Ureter (tissue), 1 donor: Measurements from ENCODE around the gene KRABD2.
A peak's percentile ranks its signal among the peaks of the same experiment; 100 is the strongest.

Source experiments
- DNase-seq: peaks from one replicate; pipeline ENCODE4 v3.0.0-alpha.2; 2020; ENCODE audit warnings: low spot score
- donor health status: DM: yes; HTN: yes; CAD: no.

KRABD2 gene

DNA sequence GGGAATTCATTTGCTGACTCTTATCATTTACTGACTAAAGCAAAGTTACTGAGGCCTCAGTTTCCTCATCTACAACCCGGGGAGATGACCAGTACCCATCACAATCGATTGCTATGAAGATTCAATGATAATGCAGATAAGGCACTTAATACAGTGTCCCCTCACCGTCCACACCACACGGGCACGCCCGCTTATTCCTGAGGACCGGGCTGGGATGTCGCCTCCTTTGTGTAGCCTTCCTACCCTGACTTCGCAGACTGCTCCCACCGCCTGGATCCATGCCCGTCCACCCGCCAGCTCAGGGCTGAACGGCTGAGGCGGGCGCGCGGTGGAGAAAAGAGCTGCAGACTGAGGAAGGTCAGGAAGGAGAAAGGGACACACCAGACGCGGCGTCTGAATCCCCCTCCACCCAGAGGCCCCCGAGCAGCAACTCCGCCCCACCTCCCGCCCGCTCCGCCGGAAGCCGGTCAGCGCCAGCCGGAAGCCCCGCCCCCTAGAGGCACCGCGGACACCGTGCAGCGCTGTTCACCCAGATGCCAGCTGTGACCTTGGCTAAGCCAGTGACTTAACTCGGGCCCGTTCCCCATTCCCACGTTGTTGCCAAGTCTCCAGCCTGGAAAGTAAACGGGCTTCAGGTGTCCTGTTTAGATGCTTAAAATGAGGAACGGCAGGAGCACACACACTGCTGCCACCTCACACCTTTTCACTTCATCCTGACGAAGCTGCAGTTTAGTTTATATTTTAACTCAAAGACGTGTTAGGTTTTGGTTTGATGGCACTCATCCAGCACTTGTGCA is at the start of gene KRABD2:
Gene KRABD2 (minus strand): TSS at position 434 of the 797 bp plus-strand sequence.
- peak; percentile 94 for DNase-seq

DNA sequence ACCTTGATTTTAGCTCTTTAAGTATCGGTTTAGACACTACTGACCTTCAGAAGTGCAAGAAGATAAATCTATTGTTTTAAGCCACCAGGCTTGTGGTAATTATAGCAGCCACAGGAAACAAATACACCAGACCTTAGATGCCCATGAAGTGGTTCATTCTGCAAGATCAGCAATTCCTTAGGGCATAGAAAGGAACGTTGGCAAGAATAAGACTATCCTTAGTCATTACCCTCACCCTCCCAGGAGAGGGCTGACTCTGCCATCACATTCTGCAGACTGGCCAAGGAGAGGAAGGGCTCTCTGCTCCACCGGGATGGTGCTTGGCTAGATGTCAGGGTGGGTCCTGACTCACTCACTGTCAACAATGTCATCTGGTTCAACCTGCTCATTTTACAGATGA is 45.1 kb upstream of the KRABD2 start:
- no peak for DNase-seq

DNA sequence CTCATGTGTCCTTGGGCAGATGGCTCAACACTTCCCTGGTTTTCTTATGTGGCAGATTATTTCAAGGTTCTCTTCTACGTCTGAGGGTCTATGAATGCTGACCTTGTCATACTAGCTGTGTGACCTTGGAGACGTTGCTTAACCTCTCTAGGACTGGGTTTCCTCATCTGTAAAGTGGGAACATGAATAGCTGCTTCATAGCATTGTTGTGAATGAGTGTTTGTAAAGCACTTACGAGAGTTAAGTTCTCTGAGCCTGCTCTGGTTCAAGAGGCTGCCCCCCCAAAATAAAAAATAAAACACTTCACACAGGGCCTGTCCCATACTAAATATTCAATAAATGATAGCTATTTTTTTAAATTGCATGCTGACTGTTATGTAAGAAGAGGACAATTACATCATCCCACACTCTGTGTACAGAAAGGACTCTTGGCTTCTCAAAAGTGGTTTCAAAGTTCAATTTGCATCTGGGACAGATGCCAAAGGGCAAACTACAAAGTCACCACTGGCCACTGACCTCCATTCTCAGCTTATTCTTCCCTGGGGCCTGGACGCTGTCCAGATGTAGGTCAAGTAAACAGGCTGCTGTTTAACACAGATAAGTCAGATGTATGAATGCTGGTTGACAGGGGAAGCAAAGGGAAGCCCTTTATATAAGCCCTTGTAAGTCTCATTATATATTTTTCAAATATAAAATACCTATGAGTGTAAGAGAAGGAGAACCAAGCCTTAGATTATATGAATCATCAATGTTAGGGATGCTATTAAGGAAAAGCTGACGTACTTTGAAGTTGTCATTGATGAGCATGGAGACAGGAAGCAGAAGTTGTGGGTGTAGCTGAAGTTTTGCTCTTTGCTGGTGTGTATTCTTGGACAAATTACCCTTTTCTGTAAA is 43.8 kb upstream of the KRABD2 start:
- no peak for DNase-seq

DNA sequence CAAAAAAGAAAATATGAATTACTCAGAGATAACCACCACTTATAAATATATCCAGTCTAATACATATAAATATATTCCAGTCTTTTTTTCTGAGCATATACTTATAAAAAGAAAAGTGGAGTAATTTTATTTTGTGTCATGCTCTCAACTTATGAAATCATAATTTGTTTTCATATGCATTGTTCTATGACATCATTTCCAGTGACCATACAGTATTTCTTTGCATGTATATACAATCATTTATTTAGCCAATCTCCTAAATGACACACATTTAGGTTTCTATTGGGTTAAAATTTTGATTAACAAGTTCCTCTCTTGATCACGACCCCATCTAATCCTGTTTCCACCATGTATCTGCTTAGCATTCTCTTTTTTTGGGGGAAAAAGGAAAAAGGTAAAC is 42.8 kb upstream of the KRABD2 start:
- DNase-seq, result no peak

DNA sequence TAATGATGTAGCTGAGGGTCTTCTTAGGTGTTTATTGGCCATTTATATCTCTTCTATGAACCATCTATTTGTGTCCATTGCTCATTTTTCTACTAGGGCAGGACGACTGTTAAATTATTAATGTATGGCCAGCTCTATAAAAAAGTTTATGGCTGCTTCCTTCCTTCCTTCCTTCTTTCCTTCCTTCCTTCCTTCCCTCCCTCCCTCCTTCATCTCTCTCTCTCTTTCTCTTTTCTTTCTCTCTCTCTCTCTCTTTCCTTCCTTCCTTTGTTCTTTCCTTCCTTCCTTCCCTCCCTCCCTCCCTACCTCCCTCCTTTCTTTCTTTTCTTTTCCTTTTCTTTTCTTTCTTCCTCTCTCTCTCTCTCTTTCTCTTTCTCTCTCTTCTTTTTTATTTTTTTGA is 42.0 kb upstream of the KRABD2 start:
- no peak for DNase-seq

DNA sequence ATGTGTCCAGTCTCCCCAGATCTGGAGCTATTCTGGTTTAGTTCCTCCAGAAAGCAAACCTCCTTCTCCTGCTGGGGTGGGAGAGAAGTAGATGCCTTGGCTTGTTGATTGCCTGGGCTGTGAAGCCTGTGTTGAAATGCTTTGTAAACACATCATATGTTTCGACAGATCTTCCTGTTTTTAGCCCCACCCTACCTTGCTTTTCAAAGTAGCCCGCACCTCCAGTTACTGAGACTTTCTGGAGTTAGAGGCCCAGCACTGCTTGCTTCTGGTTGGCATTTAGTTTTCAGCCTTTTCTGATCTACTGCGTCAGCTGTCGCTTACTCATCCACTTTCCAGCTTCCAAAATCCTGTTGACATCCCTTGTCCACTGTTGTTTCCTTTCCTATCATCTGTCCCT is 41.3 kb upstream of the KRABD2 start:
- DNase-seq, result no peak

DNA sequence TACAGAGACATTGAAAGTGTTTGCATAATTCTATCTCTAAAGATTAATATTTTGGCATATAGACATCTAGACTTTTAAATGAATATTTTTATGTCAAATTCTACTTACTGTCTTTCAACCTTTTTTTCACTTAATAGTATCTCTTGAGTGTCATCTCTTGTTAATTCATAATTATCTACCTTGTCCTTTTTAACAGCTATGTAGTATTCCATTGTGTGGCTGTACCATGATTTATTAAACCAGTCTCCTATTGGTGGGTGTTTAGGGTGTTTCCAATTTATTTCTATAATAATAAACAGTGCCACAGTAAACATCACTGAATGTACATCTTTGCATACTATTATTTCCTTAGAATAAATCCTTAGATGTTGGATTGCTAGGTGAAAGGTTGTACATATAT is 37.4 kb upstream of the KRABD2 start:
- DNase-seq, result no peak

DNA sequence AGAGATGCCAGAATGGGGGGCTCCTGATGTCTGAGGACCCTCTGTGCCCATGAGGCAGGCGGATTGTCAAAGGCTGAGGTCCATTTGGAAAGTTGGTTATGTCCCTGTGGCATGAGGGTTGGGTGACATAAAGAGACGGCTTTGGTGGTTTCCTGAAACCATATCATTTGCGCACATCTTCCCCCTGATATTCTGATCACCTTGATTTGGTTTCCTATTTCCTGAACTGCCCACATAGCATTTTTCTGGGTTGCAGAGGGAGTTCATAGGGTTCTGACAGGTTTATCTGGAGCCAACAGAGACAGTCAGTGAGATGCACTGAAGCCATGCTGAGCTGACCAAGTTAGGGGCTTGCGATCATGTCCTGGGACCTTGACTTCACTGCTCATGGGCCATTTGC is 36.8 kb upstream of the KRABD2 start:
- DNase-seq, result no peak

DNA sequence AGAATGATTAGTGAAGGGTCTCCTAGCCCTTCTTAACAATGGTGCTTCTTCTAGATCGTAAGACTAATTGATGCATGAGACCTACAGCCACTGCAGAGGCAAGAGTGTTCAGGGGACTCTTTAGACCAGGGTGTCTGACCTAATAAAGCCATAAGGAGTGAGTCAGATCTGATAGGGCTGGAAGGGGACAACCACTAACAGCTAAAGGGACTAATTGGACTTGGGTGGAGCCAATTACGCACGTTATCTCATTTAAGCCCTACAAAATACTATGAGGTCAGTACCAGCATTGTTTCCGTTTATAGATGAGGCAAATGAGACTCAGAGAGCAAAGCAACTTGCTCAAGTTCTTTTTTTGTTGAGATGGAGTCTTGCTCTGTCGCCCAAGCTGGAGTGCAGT is 35.6 kb upstream of the KRABD2 start:
- DNase-seq, result no peak

DNA sequence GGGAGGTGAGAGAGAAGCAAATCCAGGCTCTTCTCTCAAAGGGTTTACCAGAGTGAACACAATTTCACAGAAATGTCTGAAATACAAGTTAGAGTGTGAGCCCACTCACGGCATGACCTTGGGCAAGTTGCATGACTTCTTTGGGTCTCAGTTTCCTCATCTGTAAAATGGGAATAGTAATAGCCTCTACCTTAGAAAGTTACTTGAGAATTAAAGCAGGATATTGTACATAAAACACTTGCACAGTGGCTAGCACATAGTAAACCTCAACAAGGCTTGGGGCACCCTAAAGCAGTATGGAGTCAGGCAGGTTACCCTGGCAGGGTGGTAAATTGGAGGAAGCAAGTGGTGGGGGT is 34.4 kb upstream of the KRABD2 start:
- no peak for DNase-seq

DNA sequence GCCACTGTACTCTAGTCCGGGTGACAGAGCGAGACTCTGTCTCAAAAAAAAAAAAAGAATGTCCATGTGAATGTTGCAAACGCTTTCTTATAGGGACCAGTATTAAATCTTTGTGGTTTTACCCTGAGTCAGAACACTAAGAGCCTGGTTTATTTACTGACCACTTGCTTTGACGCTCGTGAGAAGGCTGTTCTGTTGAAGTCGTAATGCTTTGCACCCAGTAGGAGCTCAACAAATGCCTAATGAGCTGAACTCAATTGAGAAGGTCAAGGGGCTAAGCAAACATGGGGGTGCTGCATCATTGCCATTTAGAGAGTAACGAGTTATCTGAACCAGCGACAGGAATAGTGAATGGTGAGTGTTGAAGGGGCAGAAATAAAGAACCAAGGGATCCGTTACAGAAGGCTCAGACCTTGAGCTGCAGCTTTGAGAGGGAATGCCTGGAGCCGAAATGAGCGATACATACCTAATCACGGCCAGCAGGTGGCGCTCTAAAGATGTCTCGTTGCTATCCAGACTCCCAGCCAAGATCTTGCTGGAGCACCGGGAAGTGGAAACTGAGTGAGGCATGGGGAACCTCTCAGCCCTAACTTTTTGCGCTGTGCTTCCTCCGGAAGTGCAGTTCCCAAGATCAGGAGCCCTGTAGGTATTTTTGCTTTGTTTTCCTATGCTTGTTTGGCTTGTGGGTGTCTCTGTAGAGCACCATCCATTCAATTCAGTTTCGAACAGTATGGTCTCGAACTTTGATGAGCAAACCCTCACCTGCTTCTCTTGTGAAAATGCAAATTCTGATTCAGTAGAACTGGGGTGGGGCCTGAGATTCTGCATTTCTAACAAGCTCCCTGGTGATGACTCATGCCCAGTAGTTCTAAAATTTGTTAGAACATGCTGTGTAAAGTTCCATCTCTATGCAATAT is 33.7 kb upstream of the KRABD2 start:
- peak; percentile 92 for DNase-seq

DNA sequence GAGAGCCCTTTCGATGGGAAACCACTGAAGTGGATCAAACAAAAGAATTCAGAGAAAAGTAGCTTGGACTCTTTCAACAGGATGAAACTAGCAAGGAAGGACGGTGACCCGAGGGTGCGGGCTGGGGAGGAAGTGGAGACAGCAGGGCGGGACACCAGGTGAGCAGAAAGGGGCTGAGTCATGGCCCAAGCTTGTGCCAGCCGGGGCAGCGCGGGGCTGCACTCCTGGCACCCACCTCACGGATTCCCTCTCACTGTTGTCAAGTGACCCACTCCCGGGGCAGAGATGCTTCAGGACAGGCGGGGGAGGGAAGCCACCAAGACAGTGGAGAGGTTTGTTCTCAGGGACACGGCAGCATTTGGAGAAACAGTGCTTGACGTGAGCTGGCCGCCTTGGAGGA is 31.9 kb upstream of the KRABD2 start:
- DNase-seq, result peak; percentile 70

DNA sequence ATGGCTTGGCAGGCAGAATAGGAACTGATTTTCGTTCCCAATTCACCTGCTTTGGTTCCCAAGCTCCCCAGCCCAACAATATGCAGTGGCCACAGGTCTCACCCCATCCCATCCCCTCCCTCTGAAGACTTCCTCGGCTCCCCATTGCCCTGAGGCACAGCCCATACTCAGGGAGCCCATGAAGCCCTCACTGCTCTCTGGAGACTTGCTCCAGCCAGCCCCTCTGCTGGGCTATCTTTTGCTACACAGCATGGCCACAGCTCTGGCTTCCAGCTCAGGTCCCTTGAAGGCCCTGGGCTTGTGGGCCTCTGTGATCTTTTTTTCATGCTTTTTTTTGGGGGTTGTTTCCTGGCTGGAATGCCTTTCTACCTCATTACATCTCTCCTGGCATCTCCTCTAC is 29.7 kb upstream of the KRABD2 start:
- DNase-seq, result no peak

DNA sequence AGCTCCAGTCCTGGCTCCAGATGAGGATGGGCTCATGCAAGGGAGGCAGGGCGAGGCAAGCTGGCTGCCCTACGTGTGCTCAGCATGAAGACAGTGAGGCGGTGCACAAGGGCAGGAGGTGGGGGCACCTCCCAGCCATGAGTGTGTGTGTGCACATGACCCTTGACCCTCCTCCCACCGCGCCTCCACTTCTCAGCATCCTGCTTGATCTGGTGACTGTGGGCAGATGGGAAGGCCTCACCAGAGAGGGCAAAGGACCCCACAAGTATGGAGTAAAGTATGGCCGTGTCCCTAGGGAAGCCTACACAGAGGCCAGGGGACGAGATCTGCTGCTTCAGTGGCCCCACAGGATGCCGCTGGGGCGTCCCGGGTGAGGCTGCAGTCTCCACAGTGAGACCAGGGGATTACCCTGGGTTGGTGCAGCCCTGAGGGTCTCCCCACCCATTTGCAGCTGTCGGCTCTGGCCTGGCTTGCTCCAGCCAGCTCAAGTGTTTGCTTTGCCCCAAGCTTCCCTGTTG is 29.1 kb upstream of the KRABD2 start:
- DNase-seq, result no peak

DNA sequence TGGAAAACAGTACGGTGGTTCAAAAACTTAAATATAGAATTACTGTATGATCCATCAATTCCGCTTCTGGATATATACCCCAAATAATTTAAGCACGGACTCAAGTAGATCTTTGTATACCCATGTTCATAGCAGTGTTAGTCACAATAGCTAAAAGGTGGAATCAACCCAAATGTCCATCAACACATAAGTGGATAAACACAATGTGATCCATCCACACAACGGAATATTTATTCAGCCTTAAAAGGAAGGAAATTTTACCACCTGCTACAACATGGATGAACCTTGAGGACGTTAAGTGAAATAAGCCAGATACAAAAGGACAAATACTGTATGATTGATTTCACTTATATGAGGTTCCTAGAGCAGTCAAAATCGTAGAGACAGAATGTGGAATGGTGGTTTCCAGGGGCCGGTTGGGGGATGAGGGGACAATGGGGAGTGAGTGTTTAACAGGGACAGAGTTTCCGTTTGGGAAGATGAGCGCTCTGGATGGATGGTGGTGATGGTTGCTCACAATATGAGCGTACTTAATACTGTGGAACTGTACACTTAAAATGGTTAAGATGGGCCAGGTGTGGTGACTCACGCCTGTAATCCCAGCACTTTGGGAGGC is 26.5 kb upstream of the KRABD2 start:
- no peak for DNase-seq

DNA sequence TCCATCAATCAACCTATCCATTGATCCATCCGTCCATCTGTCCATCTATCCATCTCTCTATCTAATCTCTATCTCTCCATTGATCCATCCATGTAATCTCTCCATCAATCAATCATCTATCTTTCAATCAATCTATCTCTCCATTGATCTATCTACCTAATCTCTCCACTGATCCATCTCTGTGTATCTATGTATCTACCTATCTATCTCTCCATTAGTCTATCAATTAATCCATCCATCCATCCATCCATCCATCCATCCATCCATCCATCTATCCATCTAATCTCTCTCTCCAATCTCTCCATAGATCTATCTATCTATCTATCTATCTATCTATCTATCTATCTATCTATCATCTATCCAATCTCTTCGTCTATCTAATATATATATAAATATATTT is 24.6 kb upstream of the KRABD2 start:
- DNase-seq, result no peak

DNA sequence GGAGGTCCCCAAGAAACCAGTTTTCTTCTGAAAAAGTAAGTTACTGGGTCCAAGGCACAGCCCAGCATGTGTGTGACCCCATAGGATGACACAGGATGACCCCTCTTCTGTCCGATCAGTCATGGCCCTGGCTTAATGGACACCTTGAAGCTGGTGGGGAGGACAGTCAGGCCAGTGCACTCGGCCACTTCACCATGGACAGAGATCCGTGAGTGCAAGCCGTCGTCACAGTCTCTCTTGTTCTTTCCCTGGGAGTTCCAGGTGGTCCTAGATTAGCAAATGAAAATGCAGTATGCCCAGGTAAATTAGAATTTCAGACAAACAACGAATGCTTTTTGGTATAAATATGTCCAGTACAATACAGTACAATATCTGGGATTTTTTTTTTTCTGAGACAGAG is 22.5 kb upstream of the KRABD2 start:
- DNase-seq, result no peak

DNA sequence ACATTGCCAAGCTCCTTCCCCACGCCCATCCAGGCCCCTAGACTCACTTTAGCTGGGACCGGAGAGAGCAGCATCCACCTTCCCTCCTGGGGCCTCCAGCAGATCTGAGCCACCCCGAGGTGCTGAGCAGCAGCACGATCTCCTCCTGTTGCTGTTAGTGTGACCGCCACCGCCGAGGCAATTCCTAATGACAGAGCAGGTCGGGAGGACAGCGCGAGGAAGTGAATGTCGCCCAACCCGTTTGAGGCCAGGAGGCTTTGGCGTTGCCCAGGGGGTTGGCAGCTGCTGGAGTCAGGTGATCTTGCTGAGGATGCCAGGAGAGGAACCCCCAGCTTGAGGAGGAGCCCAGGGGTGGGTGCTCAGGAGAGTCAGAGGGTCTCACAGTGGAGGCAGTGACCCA is 21.1 kb upstream of the KRABD2 start, which contains the start of gene RNF222:
Gene RNF222 (minus strand): TSS at position 192 of the 400 bp plus-strand sequence. CDS start 4,366 bp downstream, outside the sequence.
- no peak for DNase-seq

DNA sequence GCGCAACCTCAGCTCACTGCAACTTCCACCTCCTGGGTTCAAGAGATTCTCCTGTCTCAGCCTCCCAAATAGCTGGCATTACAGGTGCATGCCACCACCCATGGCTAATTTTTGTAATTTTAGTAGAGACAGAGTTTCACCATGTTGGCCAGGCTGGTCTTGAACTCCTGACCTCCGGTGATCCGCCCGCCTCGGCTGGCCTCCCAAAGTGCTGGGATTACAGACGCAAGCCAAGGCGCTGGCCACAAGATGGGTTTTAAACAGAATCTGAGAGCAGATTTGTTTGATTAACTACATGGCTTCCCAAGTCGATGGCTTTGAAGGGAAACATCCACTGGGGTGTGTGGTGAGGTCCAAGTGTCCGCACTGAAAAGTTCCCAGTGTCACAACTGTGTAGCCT is 18.0 kb upstream of the KRABD2 start:
- DNase-seq, result peak; percentile 18

DNA sequence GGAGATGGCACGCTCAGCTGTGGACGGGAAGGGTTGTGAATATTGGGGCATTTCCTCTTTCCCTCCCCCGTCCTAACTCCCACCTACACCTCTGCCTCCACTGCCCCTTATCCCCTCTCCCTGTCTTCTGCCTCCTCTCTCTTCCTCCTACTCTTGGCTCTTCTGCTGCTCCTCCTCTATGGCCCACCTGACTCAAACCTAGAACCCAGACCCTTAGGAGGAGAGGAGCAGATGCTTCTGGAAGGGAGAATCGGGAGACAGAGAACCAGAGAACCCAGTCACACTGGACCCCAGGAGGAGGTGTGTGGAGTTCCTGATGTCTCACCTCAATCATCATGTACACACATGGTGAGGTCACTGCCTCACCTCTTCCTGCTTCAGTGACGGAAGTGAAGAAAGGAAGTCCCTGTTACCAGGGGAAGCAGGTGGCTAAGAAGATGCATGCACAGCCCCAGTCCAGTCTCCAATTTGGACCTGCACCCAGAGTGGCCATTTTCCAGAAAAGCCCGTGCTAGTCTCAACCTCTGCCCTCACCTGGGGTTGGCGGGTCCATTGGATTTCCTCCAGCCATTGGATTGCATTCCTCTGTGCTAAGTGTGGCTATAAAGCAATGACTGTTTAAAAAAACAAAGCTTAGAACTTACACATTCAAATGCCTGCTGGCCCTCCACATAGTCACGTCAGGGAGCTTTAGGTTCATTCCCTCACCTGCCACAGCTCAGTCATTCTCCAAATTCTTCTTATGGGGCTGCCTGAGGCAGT is 17.1 kb upstream of the KRABD2 start:
- DNase-seq, result no peak
